Breast epithelium (tissue), 3 donors: Measurements from ENCODE around the gene MORC1.

Experiments used
- POLR2A ChIP-seq: fragments of 450-650 bp; IDR thresholded peaks from one replicate; pipeline ENCODE4 v1.6.1; 2016; ENCODE audit warnings: antibody characterized with exemption, mild to moderate bottlenecking, moderate library complexity
- POLR2AphosphoS5 ChIP-seq, 3 donors: sonication (generic); formaldehyde crosslinking; IDR thresholded peaks; one replicate each; pipeline ENCODE4 v1.6.1; 2017; ENCODE audit warnings: antibody characterized with exemption in 3 of 3
- TF ChIP-seq, protein P1 (sequence below), 3 donors: fragments of 450-650 bp; IDR thresholded peaks; one replicate each; pipeline ENCODE4 v1.5.1; 2016 to 2017; ENCODE audit warnings: antibody characterized with exemption in 3 of 3, mild to moderate bottlenecking in 3 of 3, moderate library complexity in 3 of 3

DNA sequence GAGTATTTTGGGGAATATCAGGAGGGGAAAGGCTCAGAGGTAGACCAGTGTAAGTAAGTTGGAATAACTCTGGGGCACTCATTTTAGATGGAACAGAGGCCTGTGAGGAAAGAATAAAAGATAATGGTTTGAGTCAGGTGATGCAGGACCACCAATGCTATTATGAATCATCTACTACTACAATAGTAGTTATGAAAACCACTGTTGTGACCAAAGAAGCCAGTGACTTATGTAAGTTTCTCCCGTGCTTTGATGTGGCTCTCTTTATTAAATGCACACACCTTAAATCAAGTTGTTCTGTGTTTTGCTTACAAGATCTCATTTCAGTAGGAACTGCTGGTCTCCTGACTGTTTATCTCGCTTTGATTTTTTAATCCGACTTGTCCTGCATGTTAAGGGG lies 151.2 kb downstream of the MORC1 start:
- TF ChIP-seq POLR2AphosphoS5 (IDR thresholded peaks at IDR 0.05): no peak
- TF ChIP-seq, protein P1, sequence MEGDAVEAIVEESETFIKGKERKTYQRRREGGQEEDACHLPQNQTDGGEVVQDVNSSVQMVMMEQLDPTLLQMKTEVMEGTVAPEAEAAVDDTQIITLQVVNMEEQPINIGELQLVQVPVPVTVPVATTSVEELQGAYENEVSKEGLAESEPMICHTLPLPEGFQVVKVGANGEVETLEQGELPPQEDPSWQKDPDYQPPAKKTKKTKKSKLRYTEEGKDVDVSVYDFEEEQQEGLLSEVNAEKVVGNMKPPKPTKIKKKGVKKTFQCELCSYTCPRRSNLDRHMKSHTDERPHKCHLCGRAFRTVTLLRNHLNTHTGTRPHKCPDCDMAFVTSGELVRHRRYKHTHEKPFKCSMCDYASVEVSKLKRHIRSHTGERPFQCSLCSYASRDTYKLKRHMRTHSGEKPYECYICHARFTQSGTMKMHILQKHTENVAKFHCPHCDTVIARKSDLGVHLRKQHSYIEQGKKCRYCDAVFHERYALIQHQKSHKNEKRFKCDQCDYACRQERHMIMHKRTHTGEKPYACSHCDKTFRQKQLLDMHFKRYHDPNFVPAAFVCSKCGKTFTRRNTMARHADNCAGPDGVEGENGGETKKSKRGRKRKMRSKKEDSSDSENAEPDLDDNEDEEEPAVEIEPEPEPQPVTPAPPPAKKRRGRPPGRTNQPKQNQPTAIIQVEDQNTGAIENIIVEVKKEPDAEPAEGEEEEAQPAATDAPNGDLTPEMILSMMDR (IDR thresholded peaks at IDR 0.05): no peak
- no peak for TF ChIP-seq POLR2A
